GM12878 (cell line): Measurements from ENCODE around the gene TACC2.

Source experiments
- EZH2 ChIP-seq: IDR thresholded peaks from 2 replicates; pipeline ENCODE4 v1.6.1; 2012; ENCODE audit warnings: low read depth, mild to moderate bottlenecking, control low read depth, inconsistent platforms, low read length, borderline replicate concordance; ENCODE audit not compliant: control insufficient read depth
- KLF5 ChIP-seq: fragments of 450-650 bp; IDR thresholded peaks from 2 replicates; pipeline ENCODE4 v1.6.1; 2014; ENCODE audit warnings: mild to moderate bottlenecking; ENCODE audit not compliant: partially characterized antibody
- PML ChIP-seq: IDR thresholded peaks from 2 replicates; pipeline ENCODE4 v1.6.1; 2012; ENCODE audit warnings: low read length, inconsistent platforms
- RBBP5 ChIP-seq: fragments of 200-600 bp; sonication (generic); conservative IDR thresholded peaks from 2 replicates; pipeline ENCODE4 v1.6.1; 2016
- SREBF2 ChIP-seq: IDR thresholded peaks from 2 replicates; pipeline ENCODE4 v1.6.1; 2012; ENCODE audit warnings: mild to moderate bottlenecking, low read length
- TAF1 ChIP-seq: IDR thresholded peaks from 2 replicates; pipeline ENCODE4 v1.6.1; 2011; ENCODE audit warnings: mild to moderate bottlenecking, low read depth, low read length, borderline replicate concordance
- ZNF207 ChIP-seq: fragments of 450-650 bp; IDR thresholded peaks from 2 replicates; pipeline ENCODE4 v1.6.1; 2014; ENCODE audit warnings: antibody characterized with exemption, mild to moderate bottlenecking, borderline replicate concordance
- ZNF274 ChIP-seq: IDR thresholded peaks from one replicate; pipeline ENCODE4 v1.8.0; 2011; ENCODE audit not compliant: insufficient read length, insufficient read depth
- TF ChIP-seq, protein P1 (sequence below): IDR thresholded peaks from 2 replicates; pipeline ENCODE4 v1.6.1; 2011; ENCODE audit warnings: low read depth, mild to moderate bottlenecking, low read length, moderate library complexity, borderline replicate concordance; ENCODE audit errors: extremely low read depth
- TF ChIP-seq, protein P2 (sequence below): IDR thresholded peaks from 2 replicates; pipeline ENCODE4 v1.6.1; 2012; ENCODE audit warnings: mild to moderate bottlenecking, low read depth, low read length
- TF ChIP-seq, protein P3 (sequence below), 3 experiments: IDR thresholded peaks in 2 of 3; conservative IDR thresholded peaks in 1 of 3; 2 replicates each; pipeline ENCODE4 v1.5.1; 2011; ENCODE audit warnings: low read depth in 3 of 3, low read length in 3 of 3, mild to moderate bottlenecking in 3 of 3, control low read depth in 2 of 3, moderate library complexity in 2 of 3, inconsistent platforms in 1 of 3, mixed read lengths in 1 of 3; ENCODE audit not compliant: control insufficient read depth in 2 of 3, insufficient read depth in 1 of 3; ENCODE audit errors: extremely low read depth in 1 of 3
- TF ChIP-seq, protein P4 (sequence below): IDR thresholded peaks from 2 replicates; pipeline ENCODE4 v1.6.1; 2012; ENCODE audit warnings: low read depth, low read length, improper control_type of control experiment

DNA sequence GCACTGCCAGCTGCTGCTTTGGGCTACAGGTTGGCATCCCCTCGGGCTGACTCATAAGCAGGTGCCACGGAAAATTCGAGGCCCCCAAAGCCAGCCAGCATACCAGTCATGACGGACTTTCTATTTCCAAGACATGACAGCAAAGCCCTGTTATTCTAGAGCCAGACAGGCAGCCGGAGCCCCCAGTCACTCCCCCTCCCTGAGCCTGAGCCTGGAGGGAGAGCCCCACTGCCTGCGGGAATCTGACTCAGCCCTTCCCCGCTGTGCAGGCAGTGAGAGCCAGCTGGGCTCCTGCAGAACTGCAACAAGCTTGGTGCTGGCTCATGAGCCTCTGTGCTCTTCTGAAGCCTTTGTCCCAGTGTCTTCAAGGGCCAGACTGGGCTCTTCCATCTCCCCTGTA, 297.9 kb downstream of the TACC2 start:
- TF ChIP-seq, protein P1, sequence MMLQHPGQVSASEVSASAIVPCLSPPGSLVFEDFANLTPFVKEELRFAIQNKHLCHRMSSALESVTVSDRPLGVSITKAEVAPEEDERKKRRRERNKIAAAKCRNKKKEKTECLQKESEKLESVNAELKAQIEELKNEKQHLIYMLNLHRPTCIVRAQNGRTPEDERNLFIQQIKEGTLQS, result no peak
- TF ChIP-seq RBBP5, result no peak
- no peak for TF ChIP-seq PML
- no peak for TF ChIP-seq SREBF2
- no peak for TF ChIP-seq EZH2
- no peak for TF ChIP-seq ZNF274
- TF ChIP-seq, protein P2, sequence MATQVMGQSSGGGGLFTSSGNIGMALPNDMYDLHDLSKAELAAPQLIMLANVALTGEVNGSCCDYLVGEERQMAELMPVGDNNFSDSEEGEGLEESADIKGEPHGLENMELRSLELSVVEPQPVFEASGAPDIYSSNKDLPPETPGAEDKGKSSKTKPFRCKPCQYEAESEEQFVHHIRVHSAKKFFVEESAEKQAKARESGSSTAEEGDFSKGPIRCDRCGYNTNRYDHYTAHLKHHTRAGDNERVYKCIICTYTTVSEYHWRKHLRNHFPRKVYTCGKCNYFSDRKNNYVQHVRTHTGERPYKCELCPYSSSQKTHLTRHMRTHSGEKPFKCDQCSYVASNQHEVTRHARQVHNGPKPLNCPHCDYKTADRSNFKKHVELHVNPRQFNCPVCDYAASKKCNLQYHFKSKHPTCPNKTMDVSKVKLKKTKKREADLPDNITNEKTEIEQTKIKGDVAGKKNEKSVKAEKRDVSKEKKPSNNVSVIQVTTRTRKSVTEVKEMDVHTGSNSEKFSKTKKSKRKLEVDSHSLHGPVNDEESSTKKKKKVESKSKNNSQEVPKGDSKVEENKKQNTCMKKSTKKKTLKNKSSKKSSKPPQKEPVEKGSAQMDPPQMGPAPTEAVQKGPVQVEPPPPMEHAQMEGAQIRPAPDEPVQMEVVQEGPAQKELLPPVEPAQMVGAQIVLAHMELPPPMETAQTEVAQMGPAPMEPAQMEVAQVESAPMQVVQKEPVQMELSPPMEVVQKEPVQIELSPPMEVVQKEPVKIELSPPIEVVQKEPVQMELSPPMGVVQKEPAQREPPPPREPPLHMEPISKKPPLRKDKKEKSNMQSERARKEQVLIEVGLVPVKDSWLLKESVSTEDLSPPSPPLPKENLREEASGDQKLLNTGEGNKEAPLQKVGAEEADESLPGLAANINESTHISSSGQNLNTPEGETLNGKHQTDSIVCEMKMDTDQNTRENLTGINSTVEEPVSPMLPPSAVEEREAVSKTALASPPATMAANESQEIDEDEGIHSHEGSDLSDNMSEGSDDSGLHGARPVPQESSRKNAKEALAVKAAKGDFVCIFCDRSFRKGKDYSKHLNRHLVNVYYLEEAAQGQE, result no peak
- TF ChIP-seq KLF5, result no peak
- TF ChIP-seq, protein P3, sequence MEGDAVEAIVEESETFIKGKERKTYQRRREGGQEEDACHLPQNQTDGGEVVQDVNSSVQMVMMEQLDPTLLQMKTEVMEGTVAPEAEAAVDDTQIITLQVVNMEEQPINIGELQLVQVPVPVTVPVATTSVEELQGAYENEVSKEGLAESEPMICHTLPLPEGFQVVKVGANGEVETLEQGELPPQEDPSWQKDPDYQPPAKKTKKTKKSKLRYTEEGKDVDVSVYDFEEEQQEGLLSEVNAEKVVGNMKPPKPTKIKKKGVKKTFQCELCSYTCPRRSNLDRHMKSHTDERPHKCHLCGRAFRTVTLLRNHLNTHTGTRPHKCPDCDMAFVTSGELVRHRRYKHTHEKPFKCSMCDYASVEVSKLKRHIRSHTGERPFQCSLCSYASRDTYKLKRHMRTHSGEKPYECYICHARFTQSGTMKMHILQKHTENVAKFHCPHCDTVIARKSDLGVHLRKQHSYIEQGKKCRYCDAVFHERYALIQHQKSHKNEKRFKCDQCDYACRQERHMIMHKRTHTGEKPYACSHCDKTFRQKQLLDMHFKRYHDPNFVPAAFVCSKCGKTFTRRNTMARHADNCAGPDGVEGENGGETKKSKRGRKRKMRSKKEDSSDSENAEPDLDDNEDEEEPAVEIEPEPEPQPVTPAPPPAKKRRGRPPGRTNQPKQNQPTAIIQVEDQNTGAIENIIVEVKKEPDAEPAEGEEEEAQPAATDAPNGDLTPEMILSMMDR (IDR thresholded peaks at IDR 0.05 in 2 of 3, conservative IDR thresholded peaks at IDR 0.05 in 1 of 3; ENCODE audit: control insufficient read depth in 2 of 3, extremely low read depth in 1 of 3, insufficient read depth in 1 of 3, low read depth in 3 of 3, low read length in 3 of 3), result no peak
- TF ChIP-seq TAF1, result no peak
- TF ChIP-seq, protein P4, sequence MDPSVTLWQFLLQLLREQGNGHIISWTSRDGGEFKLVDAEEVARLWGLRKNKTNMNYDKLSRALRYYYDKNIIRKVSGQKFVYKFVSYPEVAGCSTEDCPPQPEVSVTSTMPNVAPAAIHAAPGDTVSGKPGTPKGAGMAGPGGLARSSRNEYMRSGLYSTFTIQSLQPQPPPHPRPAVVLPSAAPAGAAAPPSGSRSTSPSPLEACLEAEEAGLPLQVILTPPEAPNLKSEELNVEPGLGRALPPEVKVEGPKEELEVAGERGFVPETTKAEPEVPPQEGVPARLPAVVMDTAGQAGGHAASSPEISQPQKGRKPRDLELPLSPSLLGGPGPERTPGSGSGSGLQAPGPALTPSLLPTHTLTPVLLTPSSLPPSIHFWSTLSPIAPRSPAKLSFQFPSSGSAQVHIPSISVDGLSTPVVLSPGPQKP, result no peak
- TF ChIP-seq ZNF207, result no peak
